Measurements from ENCODE around the gene TXLNB.

- TF ChIP-seq ZNF121 (CRISPR knock-in tag; IDR thresholded peaks at IDR 0.05) (no peak), CTCF (IDR thresholded peaks at IDR 0.05) (no peak), MXD4 (CRISPR knock-in tag; IDR thresholded peaks at IDR 0.05; ENCODE audit: borderline replicate concordance) (no peak), NR1H2 (CRISPR knock-in tag; IDR thresholded peaks at IDR 0.05) (no peak), FOXP4 (CRISPR knock-in tag; IDR thresholded peaks at IDR 0.05) (no peak), IRF2 (CRISPR knock-in tag; IDR thresholded peaks at IDR 0.05; ENCODE audit: borderline replicate concordance, low read depth) (no peak), USF2 (CRISPR knock-in tag; IDR thresholded peaks at IDR 0.05) (no peak), ETV6 (CRISPR knock-in tag; IDR thresholded peaks at IDR 0.05) (no peak), NFATC4 (CRISPR knock-in tag; IDR thresholded peaks at IDR 0.05) (no peak), CREM (CRISPR knock-in tag; IDR thresholded peaks at IDR 0.05) (no peak), NFYB (CRISPR knock-in tag; conservative IDR thresholded peaks at IDR 0.05; ENCODE audit: low read depth) (no peak), ATF2 (CRISPR knock-in tag; IDR thresholded peaks at IDR 0.05; ENCODE audit: borderline replicate concordance, low read depth) (no peak), SP1 (CRISPR knock-in tag; conservative IDR thresholded peaks at IDR 0.05) (no peak)
Measured at GRCh38 chr6:139254196-139254595, 37.6 kb downstream of the TXLNB start.

All from WTC11 (cell line).